C4-2B (cell line): ENCODE results near the gene SLC46A2.

Experiments
- H3K27ac ChIP-seq: fragments of 450-650 bp; 2 replicates; pipeline ENCODE4 v1.5.1; 2017
- CTCF ChIP-seq: fragments of 450-650 bp; conservative IDR thresholded peaks from 2 replicates; pipeline ENCODE4 v1.5.1; 2017; ENCODE audit warnings: mild to moderate bottlenecking
- ZFX ChIP-seq: fragments of 450-650 bp; IDR thresholded peaks from 2 replicates; pipeline ENCODE4 v1.6.1; 2017

Gene SLC46A2

GRCh38 chr9:112861155-112861554 lies 29.5 kb downstream of the SLC46A2 start:
- no peak overlapping the region for H3K27ac ChIP-seq
- TF ChIP-seq ZFX = no peak
- TF ChIP-seq CTCF = no peak

GRCh38 chr9:112860451-112860850 lies 30.2 kb downstream of the SLC46A2 start:
- TF ChIP-seq CTCF (no peak), ZFX (no peak)
- H3K27ac ChIP-seq = no peak overlapping the region

- H3K27ac ChIP-seq = no peak overlapping the region
- TF ChIP-seq CTCF (no peak), ZFX (no peak)
Measured at GRCh38 chr9:112858625-112859147, 32.0 kb downstream of the SLC46A2 start.

GRCh38 chr9:112858005-112858404 lies 32.7 kb downstream of the SLC46A2 start:
- TF ChIP-seq CTCF (no peak), ZFX (no peak)
- no peak overlapping the region for H3K27ac ChIP-seq

GRCh38 chr9:112856843-112857242 lies 33.8 kb downstream of the SLC46A2 start:
- no peak for TF ChIP-seq CTCF
- no peak for TF ChIP-seq ZFX
- no peak overlapping the region for H3K27ac ChIP-seq

GRCh38 chr9:112856200-112856599 lies 34.5 kb downstream of the SLC46A2 start:
- no peak for TF ChIP-seq ZFX
- TF ChIP-seq CTCF = no peak
- no peak overlapping the region for H3K27ac ChIP-seq

GRCh38 chr9:112854657-112855056 lies 36.0 kb downstream of the SLC46A2 start:
- TF ChIP-seq CTCF (no peak), ZFX (no peak)
- no peak overlapping the region for H3K27ac ChIP-seq
